ENCODE data around the gene SLC4A8.
"Not testable (repeated sequence)": the region's sequence is repeated elsewhere in the genome, so short reads cannot be mapped to it uniquely, and the experiment has no call there.

The SLC4A8 gene

DNA sequence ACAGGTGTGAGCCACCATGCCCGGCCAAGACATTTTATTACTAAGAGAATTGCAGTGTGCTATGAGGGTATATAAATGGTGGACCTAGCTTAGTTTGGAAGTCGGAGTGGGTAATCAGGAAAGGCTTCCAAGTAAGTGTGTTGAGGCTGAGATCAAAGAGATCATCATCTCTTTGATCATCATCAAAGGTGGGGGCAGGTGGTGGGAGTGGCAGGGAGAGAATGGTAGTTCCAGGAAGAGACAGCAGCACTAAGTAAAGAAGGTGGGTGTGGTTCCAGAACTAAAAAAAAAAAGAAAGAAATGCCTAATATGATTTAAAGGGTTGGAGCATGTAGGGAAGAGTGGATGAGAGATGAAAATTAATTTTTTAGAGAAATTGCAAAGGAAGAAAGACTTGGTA is 14.7 kb downstream of the SLC4A8 start:
- no peak overlapping the region for H3K27ac Mint-ChIP-seq
- ATAC-seq (no peak), DNase-seq (no peak)
- no peak overlapping the region for H3K4me3 Mint-ChIP-seq
- H3K27me3 Mint-ChIP-seq = no peaks in the 10 kb centered on the region
- H3K9me3 Mint-ChIP-seq = no peaks in the 10 kb centered on the region
- H3K4me1 Mint-ChIP-seq = peaks cover 25% of the 10 kb centered on the region

DNA sequence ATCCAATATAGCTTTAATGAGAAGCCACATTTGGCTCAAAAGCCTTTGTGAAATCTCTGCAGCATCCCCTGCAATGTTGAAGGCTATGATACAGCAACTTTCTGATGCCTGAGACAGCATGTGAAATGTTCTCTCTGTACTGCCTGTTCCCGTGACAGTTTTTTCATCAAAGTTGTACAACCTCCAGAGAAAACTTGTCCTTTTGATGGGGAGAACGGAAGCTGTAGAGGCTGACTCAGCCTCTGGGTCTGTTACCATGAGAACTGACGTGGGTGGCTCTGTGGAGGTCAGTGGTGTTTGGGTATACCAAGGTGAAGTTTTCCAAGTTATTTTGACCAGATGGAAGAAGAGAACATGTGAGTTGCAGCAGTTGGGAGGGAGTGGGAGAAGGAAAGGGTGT is 17.0 kb downstream of the SLC4A8 start:
- Mint-ChIP-seq H3K9me3 (no peaks in the 10 kb centered on the region), H3K4me1 (peaks cover 25% of the 10 kb centered on the region), H3K27me3 (no peaks in the 10 kb centered on the region), H3K4me3 (no peak overlapping the region), H3K27ac (no peak overlapping the region)
- ATAC-seq (no peak), DNase-seq (no peak)

DNA sequence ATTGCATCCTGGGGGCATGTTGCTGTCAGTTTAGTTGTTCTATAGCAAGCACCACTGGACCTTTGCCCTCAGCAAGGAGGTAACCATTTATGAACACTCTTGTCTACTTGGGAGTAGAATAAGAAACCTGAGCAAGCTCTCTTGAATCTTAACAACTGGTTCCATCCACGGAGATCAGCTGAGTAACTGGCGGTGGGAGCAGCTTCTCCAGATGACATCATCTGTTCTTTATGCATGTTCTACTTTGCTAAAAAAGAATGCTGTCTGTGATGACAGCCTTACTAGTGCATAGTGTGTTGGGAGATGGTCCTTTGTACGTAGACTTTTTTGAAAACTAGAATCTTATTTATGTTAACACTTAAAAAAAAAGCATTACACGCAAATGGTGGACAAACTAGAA is 17.7 kb downstream of the SLC4A8 start:
- Mint-ChIP-seq H3K27me3 (no peaks in the 10 kb centered on the region), H3K9me3 (no peaks in the 10 kb centered on the region), H3K4me1 (peaks cover 25% of the 10 kb centered on the region), H3K4me3 (no peak overlapping the region), H3K27ac (no peak overlapping the region)
- ATAC-seq (no peak), DNase-seq (no peak)

DNA sequence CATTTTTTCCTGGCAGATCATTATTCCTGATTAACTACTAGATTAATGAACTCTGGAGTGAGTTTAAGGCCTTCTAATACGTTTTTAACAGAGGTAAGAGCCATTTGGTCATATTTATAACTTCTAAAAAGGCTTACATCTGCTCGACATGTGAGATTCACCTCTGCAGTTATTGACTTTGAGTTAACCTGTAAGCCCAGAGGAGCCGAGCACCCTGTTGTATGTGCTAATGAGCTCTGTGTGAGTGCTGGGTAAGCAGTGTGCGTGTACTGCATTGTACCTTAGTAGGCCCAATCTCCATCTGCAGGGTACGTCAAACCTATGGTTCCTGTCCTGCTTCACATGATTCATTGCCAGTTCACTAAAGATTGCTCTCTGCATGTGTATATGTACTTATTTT is 18.9 kb downstream of the SLC4A8 start:
- peaks cover 25% of the 10 kb centered on the region for H3K4me1 Mint-ChIP-seq
- ATAC-seq = no peak

DNA sequence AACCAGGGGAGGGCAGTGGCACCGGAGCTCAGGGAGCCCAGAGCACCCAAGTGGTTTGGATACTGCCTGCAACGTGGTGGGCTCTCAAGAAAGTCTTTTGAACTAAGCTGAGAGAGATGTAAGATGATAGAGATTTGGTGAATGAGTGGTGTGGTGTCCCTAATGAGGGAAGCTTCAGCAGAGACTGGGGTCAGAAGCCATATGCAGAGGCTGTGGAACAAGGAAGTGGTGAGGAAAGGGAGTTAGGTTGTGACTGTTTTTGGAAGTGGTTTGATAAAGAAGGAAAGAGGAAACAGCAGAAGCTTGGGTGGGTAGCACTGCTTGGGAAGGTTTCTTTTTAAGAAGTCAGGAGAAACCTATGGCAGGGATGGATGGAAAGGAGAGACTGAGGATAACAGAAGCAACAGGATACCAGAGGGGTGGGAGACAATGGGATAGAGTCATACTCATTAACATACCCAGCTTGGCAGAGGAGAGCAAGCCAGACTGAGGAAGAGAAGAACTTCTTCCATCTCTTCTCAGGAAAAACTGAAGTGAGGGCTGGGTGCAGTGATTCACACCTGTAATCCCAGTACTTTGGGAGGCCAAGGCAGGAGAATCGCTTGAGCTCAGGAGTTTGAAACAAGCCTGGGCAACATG is 24.1 kb downstream of the SLC4A8 start:
- H3K27me3 Mint-ChIP-seq = no peaks in the 10 kb centered on the region
- no peak overlapping the region for H3K27ac Mint-ChIP-seq
- no peaks in the 10 kb centered on the region for H3K4me1 Mint-ChIP-seq
- no peaks in the 10 kb centered on the region for H3K9me3 Mint-ChIP-seq
- no peak overlapping the region for H3K4me3 Mint-ChIP-seq
- ATAC-seq (no peak), DNase-seq (no peak)

More for the DNA sequence above, 18.9 kb downstream of the SLC4A8 start:
- Mint-ChIP-seq H3K9me3 (no peaks in the 10 kb centered on the region), H3K4me3 (no peak overlapping the region), H3K27ac (no peak overlapping the region), H3K27me3 (no peaks in the 10 kb centered on the region)
- DNase-seq = no peak

DNA sequence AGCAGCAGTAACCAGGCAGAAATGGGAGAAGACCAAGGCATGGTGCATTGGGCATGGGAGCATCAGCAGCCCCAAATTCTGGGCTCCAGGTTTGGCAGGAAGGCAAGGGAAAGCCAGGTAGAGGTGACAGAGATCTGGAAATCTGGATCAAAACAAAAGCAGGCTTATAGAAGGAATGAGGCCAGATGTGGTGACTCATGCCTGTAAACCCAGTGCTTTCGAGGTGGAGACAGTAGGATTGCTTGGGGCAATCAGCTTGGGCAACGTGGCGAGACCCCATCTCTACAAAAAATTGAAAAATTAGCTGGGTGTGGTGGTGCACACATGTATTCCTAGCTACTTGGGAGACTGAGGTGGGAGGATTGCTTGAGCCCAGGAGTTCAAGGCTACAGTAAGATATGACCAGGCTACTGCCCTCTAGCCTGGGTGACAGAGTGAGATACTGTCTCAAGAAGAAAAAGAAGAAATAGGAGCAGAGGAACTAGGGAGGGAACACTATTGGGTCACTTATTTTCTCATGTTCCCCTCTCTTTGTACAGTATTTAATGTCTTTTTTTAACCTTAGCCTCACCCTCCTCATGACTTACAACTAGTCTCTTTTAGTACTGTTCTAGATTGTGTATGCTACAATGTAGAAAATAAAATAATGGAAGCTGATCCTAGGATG is 25.1 kb downstream of the SLC4A8 start:
- no peaks in the 10 kb centered on the region for H3K4me1 Mint-ChIP-seq
- DNase-seq (no peak), ATAC-seq (no peak)
- H3K27ac Mint-ChIP-seq = no peak overlapping the region
- H3K9me3 Mint-ChIP-seq = no peaks in the 10 kb centered on the region
- no peaks in the 10 kb centered on the region for H3K27me3 Mint-ChIP-seq
- no peak overlapping the region for H3K4me3 Mint-ChIP-seq

DNA sequence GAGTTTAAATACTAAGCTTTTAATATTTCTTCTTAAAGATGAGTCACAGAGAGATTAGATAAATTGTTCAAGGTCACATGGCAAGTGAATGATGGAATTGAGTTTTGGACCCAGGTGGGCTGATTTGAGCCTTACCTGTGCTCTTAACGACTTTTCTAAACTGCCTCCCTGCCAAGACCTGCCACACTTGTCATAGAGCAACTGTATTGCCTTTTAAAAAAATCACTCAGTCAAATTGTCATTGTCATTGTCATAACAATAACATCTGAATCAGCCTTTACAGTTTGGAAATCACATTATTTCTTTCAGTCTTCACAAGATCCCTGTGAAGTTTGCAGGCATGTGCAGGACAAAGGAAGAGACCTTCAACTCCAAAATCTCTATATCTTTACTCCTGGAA is 25.7 kb downstream of the SLC4A8 start:
- no peak overlapping the region for H3K27ac Mint-ChIP-seq
- DNase-seq (no peak), ATAC-seq (no peak)
- no peak overlapping the region for H3K4me3 Mint-ChIP-seq
- no peaks in the 10 kb centered on the region for H3K9me3 Mint-ChIP-seq
- no peaks in the 10 kb centered on the region for H3K4me1 Mint-ChIP-seq
- H3K27me3 Mint-ChIP-seq = no peaks in the 10 kb centered on the region

DNA sequence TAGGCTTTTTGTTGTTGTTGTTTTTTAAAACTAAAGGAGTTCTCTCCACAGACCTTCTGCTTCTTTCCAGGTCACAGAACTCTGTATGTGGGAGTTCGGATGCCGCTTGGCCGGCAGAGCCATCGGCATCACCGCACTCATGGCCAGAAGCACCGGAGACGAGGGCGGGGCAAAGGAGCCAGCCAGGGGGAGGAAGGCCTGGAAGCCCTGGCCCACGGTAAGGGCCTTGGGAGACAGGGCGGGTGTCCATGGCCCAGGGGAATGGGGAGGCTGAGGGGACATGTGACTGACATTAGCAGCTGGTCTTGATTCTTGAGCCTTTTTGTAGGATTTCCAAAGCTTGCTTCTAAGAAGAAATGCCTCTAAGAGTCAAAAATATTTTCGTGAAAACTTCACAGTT is 26.2 kb downstream of the SLC4A8 start:
- Mint-ChIP-seq H3K27me3 (no peaks in the 10 kb centered on the region), H3K27ac (no peak overlapping the region), H3K9me3 (no peaks in the 10 kb centered on the region), H3K4me3 (no peak overlapping the region), H3K4me1 (no peaks in the 10 kb centered on the region)
- no peak for DNase-seq
- ATAC-seq = no peak

DNA sequence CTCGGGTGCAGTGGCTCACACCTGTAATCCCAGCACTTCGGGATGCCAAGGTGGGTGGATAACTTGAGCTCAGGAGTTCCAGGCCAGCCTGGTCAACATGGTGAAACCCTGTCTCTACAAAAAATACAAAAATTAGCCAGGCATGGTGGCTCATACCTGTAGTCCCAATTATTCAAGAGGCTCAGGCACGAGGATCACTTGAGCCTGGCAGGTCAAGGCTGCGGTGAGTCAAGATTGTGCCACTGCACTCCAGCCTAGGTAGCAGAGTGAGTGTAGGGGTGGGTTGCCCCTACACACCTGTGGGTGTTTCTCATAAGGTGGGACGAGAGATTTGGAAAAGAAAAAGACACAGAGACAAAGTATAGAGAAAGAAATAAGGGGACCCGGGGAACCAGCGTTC is 29.4 kb downstream of the SLC4A8 start:
- H3K27me3 Mint-ChIP-seq, H3K27ac Mint-ChIP-seq, H3K4me1 Mint-ChIP-seq, ATAC-seq, H3K9me3 Mint-ChIP-seq, H3K4me3 Mint-ChIP-seq, DNase-seq: not testable (repeated sequence)

DNA sequence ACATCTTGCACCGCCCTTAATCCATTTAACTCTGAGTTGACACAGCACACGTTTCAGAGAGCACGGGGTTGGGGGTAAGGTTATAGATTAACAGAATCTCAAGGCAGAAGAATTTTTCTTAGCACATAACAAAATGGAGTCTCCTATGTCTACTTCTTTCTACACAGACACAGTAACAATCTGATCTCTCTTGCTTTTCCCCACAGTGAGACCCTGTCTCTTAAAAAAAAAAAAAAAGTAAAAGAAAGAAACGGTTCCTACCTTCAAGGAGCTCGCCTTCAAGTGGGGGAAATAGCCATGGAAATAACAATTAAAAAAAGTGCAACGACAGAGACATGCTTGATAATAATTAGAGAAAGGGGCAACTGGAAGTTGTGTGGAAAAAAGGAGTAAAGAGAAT is 30.4 kb downstream of the SLC4A8 start:
- ATAC-seq, H3K27ac Mint-ChIP-seq, H3K27me3 Mint-ChIP-seq, DNase-seq, H3K9me3 Mint-ChIP-seq, H3K4me3 Mint-ChIP-seq, H3K4me1 Mint-ChIP-seq: not testable (repeated sequence)

DNA sequence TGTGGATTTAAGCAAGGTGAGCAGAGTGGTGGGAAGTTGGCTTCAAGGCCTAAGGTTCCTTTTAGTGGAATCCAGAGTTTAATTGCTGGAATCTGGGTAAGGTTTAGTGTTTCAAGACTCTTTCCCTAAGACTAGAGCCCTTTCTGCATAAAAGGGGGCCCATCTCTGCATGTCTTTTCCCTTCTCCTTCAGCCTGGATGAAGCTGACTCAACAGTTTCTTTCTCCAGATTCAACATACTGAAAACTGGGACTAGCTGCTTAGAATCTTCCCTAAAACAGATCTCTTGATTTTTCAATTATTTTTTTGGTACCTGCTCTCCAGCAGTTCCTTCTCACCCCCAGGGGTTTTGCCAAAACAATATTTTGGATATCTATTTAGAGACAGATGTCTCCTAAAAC is 34.0 kb downstream of the SLC4A8 start:
- no peak for ATAC-seq
- Mint-ChIP-seq H3K27me3 (no peaks in the 10 kb centered on the region), H3K9me3 (no peaks in the 10 kb centered on the region), H3K27ac (no peak overlapping the region), H3K4me3 (no peak overlapping the region), H3K4me1 (no peaks in the 10 kb centered on the region)
- no peak for DNase-seq

DNA sequence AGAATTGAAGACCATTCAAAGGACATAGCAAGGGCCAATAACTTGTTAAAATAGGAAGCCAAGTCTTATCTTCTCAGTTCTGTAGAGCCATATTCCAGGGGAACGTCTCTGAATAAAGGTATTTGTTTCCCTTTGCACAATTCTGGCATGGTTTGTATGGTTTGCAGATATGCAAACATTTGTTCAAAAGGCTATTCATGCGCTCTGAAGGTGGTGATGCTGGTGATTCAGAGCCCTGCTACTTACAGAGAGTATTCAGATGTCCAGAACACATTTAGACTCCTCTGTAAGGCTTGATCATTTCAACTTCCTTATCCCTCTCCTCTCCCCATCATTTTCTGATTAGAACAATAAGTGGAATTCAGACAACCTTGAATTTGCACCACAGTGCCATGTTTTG is 35.9 kb downstream of the SLC4A8 start:
- H3K9me3 Mint-ChIP-seq = no peaks in the 10 kb centered on the region
- ATAC-seq (no peak), DNase-seq (no peak)
- no peaks in the 10 kb centered on the region for H3K4me1 Mint-ChIP-seq
- no peaks in the 10 kb centered on the region for H3K27me3 Mint-ChIP-seq
- H3K27ac Mint-ChIP-seq = no peak overlapping the region
- H3K4me3 Mint-ChIP-seq = no peak overlapping the region

DNA sequence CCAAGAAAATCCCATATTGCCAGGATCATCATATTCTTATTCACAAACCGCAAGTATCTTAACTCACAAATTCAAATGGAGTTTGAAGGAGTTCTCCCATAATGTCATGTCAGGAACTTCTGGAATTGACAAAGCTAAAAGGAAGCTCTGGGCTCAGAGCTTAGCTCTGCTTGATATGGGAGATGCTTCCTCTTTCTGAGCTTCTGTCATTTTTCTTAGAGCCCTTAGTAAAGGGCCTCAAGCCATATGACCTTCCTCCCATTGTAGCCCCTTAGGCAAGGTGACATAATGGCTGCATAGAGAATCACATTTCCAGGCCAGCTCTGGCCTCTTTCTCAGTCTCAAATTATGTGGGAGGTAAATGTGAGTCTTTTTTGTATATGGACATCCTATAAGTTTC is 40.9 kb downstream of the SLC4A8 start:
- Mint-ChIP-seq H3K27me3 (no peaks in the 10 kb centered on the region), H3K4me1 (no peaks in the 10 kb centered on the region), H3K9me3 (no peaks in the 10 kb centered on the region), H3K4me3 (no peak overlapping the region), H3K27ac (no peak overlapping the region)
- ATAC-seq (no peak), DNase-seq (no peak)

DNA sequence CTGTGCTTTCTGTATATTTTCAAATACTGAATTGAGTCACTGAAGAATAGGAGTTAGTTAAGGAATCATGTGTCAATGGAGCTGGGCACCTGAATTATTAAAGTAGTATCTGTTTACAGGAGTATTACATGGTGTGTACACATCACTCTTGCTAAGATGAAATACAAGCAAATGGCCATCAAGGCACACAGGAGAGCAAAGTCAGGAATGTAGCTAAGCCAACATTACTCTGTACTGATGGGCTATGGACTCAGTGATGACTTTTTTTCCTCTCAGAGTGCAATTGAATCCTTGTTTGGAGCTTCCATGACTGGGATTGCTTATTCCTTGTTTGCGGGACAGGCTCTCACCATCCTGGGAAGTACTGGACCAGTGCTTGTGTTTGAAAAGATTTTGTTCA is 45.5 kb downstream of the SLC4A8 start:
- Mint-ChIP-seq H3K9me3 (no peaks in the 10 kb centered on the region), H3K4me1 (no peaks in the 10 kb centered on the region), H3K4me3 (no peak overlapping the region), H3K27ac (no peak overlapping the region), H3K27me3 (no peaks in the 10 kb centered on the region)
- DNase-seq (no peak), ATAC-seq (no peak)

DNA sequence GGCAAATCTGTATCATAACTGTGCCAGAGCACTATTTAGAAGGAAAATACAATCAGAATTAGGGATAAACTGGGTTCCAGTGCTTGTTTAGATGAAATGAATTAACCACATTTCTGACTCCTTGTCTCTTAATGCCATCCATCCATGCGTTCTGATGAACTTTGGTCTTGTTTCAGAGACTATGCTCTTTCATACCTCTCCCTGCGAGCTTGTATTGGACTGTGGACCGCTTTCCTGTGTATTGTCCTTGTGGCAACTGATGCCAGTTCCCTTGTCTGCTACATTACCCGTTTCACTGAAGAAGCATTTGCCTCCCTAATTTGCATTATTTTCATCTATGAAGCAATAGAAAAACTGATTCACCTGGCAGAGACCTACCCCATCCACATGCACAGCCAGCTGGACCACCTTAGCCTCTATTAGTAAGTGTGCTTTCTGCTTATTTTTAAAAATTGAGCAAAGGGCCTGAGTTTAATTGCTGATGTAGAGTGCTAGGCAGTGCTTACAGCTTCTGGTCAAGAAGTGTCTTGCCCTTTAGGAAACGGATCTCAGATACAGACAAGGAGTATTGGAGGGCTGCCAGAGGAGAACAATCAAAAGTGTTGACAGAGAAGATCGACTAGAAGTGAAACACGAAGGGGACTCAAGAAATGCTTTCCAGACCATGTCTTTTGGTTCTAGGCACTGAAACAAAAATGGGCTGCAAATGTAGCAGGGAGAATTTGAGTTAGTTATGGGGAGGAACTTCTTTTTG is 46.7 kb downstream of the SLC4A8 start:
- Mint-ChIP-seq H3K27me3 (no peaks in the 10 kb centered on the region), H3K9me3 (no peaks in the 10 kb centered on the region), H3K27ac (no peak overlapping the region), H3K4me3 (no peak overlapping the region), H3K4me1 (no peaks in the 10 kb centered on the region)
- DNase-seq = no peak
- no peak for ATAC-seq

DNA sequence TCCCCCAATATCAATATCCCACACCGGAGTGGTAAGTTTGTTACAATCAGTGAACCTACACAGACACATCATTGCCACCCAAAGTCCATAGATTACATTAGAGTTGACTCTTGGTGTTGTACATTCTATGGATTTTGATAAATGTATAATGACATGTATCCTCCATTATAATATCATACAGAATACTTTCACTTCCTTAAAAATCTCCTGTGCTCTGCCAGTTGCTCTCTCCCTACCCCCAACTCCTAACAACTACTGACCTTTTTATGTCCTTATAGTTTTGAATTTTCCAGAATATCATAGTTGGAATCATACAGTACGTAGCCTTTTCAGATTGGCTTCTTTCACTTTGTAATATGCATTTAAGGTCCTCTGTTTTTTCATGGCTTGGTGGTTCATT is 48.4 kb downstream of the SLC4A8 start:
- Mint-ChIP-seq H3K4me1 (no peaks in the 10 kb centered on the region), H3K27me3 (no peaks in the 10 kb centered on the region), H3K9me3 (no peaks in the 10 kb centered on the region), H3K4me3 (no peak overlapping the region), H3K27ac (no peak overlapping the region)
- ATAC-seq (no peak), DNase-seq (no peak)
